Upper lobe of left lung (tissue), 6 donors: ENCODE results near the gene EPHA8. TPM values are rescaled to one million over a fixed set of nuclear protein-coding genes. Genes with fewer than 3 reads are reported as not detected.

Source experiments
- ATAC-seq, 2 donors: fragments of 200-7000 bp; cut with Tn5 transposase; one replicate each; pipeline ENCODE4 v1.9.1; 2022; ENCODE audit warnings: mild to moderate bottlenecking in 2 of 2, moderate library complexity in 2 of 2; ENCODE audit not compliant: low FRiP score in 2 of 2
- DNase-seq, 2 donors: peaks; one replicate each; pipeline ENCODE4 v3.0.0-alpha.2; 2019 to 2020
- H3K27ac ChIP-seq, 4 donors: fragments of 200-600 bp; sonication (generic); one replicate each; pipeline ENCODE4 v1.5.1; 2016 to 2019
- H3K27me3 ChIP-seq, 4 donors: fragments of 200-600 bp; sonication (generic); one replicate each; pipeline ENCODE4 v1.5.1; 2017 to 2019
- H3K36me3 ChIP-seq, 4 donors: fragments of 200-600 bp; sonication (generic); one replicate each; pipeline ENCODE4 v1.5.1; 2016 to 2019
- H3K4me1 ChIP-seq, 4 donors: fragments of 200-600 bp; sonication (generic); one replicate each; pipeline ENCODE4 v1.5.1; 2018 to 2019
- H3K4me3 ChIP-seq, 4 donors: fragments of 200-600 bp; sonication (generic); one replicate each; pipeline ENCODE4 v1.5.1; 2017 to 2019; ENCODE audit warnings: mild to moderate bottlenecking in 2 of 4, moderate library complexity in 1 of 4
- H3K9me3 ChIP-seq, 4 donors: fragments of 200-600 bp; sonication (generic); one replicate each; pipeline ENCODE4 v1.5.1; 2018 to 2019
- CTCF ChIP-seq, 6 experiments: fragments of 450-650 bp in 4 of 6; fragments of 200-600 bp in 2 of 6; sonication (generic) in 2 of 6; IDR thresholded peaks; one replicate each; pipeline ENCODE4 v1.5.1; 2016 to 2019; ENCODE audit warnings: antibody characterized with exemption in 6 of 6
- EP300 ChIP-seq, 4 donors: sonication (generic); formaldehyde crosslinking; IDR thresholded peaks; one replicate each; pipeline ENCODE4 v1.5.1; 2017; ENCODE audit warnings: antibody characterized with exemption in 4 of 4, control low read depth in 2 of 4
- POLR2A ChIP-seq, 4 donors: fragments of 450-650 bp; IDR thresholded peaks; one replicate each; pipeline ENCODE4 v1.5.1; 2016 to 2017; ENCODE audit warnings: antibody characterized with exemption in 4 of 4, mild to moderate bottlenecking in 2 of 4
- POLR2AphosphoS5 ChIP-seq, 2 donors: sonication (generic); formaldehyde crosslinking; IDR thresholded peaks; one replicate each; pipeline ENCODE4 v1.5.1; 2017; ENCODE audit warnings: antibody characterized with exemption in 2 of 2
- WGBS, 2 donors: methylation state at CpG; one replicate each; pipeline ENCODE4 v1.1.5; 2017 to 2018; 5-methylcytosine and 5-hydroxymethylcytosine counted together
- total RNA-seq, 6 donors: library from RNA; depleted of rRNA in 4 of 6; stranded (reverse); fragments of >200 nt in 4 of 6; gene quantifications; one replicate each; pipeline versions ENCODE4 v1.1.0 to v1.2.1, GENCODE V29; 2016 to 2021
- donor health status: DM: no; HTN: no; CAD: no; lungs with moderate emphysema.
- donor health status: DM: no; HTN: yes; CAD: no; lungs with severe emphysema.

EPHA8 gene
- total RNA-seq, 6 donors from 2014 or later: not detected

GRCh38 chr1:22573237-22573636 lies 9.9 kb downstream of the EPHA8 start:
- no peak overlapping the region for H3K27ac ChIP-seq
- DNase-seq (no peak), ATAC-seq (no peak)
- no peak overlapping the region for H3K4me3 ChIP-seq
- no peaks in the 10 kb centered on the region for H3K36me3 ChIP-seq
- H3K4me1 ChIP-seq: no peaks in the 10 kb centered on the region
- no peak for TF ChIP-seq CTCF (IDR thresholded peaks at IDR 0.05)
- TF ChIP-seq POLR2AphosphoS5 (IDR thresholded peaks at IDR 0.05): no peak
- TF ChIP-seq EP300 (IDR thresholded peaks at IDR 0.05): no peak
- no peaks in the 10 kb centered on the region for H3K9me3 ChIP-seq
- H3K27me3 ChIP-seq: no peaks in the 10 kb centered on the region
- 67% methylated on average over 7 of the region's 7 CpGs for WGBS, 2 donors

GRCh38 chr1:22575532-22576149 lies 12.4 kb downstream of the EPHA8 start:
- Histone ChIP-seq H3K4me3 (no peak overlapping the region), H3K4me1 (no peaks in the 10 kb centered on the region), H3K27ac (no peak overlapping the region), H3K27me3 (no peaks in the 10 kb centered on the region), H3K9me3 (no peaks in the 10 kb centered on the region), H3K36me3 (no peaks in the 10 kb centered on the region)
- WGBS, 2 donors: 26 to 38% methylated on average over 8 of the region's 8 CpGs
- ATAC-seq (no peak), DNase-seq (no peak)
- TF ChIP-seq POLR2AphosphoS5 (IDR thresholded peaks at IDR 0.05) (no peak), CTCF (IDR thresholded peaks at IDR 0.05) (no peak), POLR2A (IDR thresholded peaks at IDR 0.05) (no peak), EP300 (IDR thresholded peaks at IDR 0.05) (no peak)

- H3K9me3 ChIP-seq: no peaks in the 10 kb centered on the region
- H3K36me3 ChIP-seq: no peaks in the 10 kb centered on the region
- H3K4me3 ChIP-seq: no peak overlapping the region
- peak in 1 of 2 donors; percentile 72 for DNase-seq
- 85% methylated on average over 23 of the region's 23 CpGs; no CpG with 5 or more reads in 1 of the 2 donors for WGBS, 2 donors
- no peak for ATAC-seq
- TF ChIP-seq POLR2AphosphoS5 (IDR thresholded peaks at IDR 0.05): no peak
- no peak for TF ChIP-seq CTCF (IDR thresholded peaks at IDR 0.05)
- no peak for TF ChIP-seq POLR2A (IDR thresholded peaks at IDR 0.05)
- TF ChIP-seq EP300 (IDR thresholded peaks at IDR 0.05): no peak
- no peak overlapping the region for H3K27ac ChIP-seq
- H3K27me3 ChIP-seq: no peaks in the 10 kb centered on the region
- no peaks in the 10 kb centered on the region for H3K4me1 ChIP-seq
These were observed 12.9 kb downstream of the EPHA8 start for GRCh38 chr1:22576150-22576544.

GRCh38 chr1:22576617-22577016 lies 13.3 kb downstream of the EPHA8 start:
- Histone ChIP-seq H3K4me3 (no peak overlapping the region), H3K27ac (no peak overlapping the region), H3K9me3 (no peaks in the 10 kb centered on the region), H3K27me3 (no peaks in the 10 kb centered on the region), H3K36me3 (no peaks in the 10 kb centered on the region), H3K4me1 (no peaks in the 10 kb centered on the region)
- TF ChIP-seq EP300 (IDR thresholded peaks at IDR 0.05) (no peak), CTCF (IDR thresholded peaks at IDR 0.05) (no peak), POLR2A (IDR thresholded peaks at IDR 0.05) (no peak), POLR2AphosphoS5 (IDR thresholded peaks at IDR 0.05) (no peak)
- 90 to 92% methylated on average over 24 of the region's 24 CpGs for WGBS, 2 donors
- ATAC-seq (no peak), DNase-seq (peak in 1 of 2 donors; percentile 73)

GRCh38 chr1:22578732-22579361 lies 15.6 kb downstream of the EPHA8 start:
- TF ChIP-seq CTCF (IDR thresholded peaks at IDR 0.05): no peak
- TF ChIP-seq POLR2AphosphoS5 (IDR thresholded peaks at IDR 0.05): no peak
- TF ChIP-seq POLR2A (IDR thresholded peaks at IDR 0.05): no peak
- TF ChIP-seq EP300 (IDR thresholded peaks at IDR 0.05): no peak
- Histone ChIP-seq H3K4me3 (no peak overlapping the region), H3K27ac (no peak overlapping the region), H3K27me3 (no peaks in the 10 kb centered on the region), H3K36me3 (no peaks in the 10 kb centered on the region), H3K9me3 (no peaks in the 10 kb centered on the region), H3K4me1 (no peaks in the 10 kb centered on the region)
- no peak for DNase-seq
- no peak for ATAC-seq
- 93 to 95% methylated on average over 12 of the region's 12 CpGs for WGBS, 2 donors
